Measurements from ENCODE around the gene GLI3. TPM values are rescaled to one million over a fixed set of nuclear protein-coding genes. Genes with fewer than 3 reads are reported as not detected.

Gene GLI3
- total RNA-seq, 1 donor from 2014 or later = 2.3 TPM

DNA sequence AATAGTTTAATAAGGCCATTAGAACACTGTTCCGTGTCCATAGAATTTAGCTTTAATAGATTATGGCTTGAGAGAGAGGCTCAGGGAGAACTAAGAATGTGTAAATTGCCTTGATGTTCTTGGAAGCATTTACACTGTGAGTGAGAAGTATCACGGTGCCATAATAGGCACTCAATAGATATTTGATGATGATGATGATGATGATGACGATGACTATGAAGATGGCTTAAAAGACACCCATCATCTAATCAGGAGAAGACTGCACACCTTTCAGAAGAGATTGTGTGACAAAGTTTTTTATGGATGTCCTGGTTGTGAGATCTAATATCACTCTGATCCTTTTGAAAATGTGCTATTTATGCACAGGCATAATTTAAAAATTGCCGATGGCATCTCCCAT is 264.2 kb downstream of the GLI3 start:
- DNase-seq (ENCODE audit: low read depth, low spot score) = no peak

DNA sequence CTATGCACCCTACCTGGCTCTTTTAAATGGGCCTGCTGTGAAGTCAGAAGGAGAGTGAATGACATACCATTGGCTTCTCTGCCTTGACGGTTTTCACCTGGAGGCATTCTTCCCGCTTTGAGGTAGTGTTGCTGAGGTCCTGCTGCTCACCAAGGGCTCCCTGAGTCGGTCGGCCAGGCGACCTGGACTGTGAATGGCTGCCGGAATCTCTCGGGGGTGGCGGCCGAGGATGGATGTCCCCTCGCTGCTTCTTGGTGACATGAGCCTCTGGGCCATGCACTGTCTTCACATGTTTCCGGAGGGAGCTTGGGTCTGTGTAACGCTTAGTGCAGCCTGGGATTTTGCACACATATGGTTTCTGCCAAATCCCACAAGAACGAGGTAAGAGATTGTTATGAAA is 264.7 kb downstream of the GLI3 start:
- DNase-seq (ENCODE audit: low read depth, low spot score) = no peak

GRCh38 chr7:41971640-41972187 is 265.3 kb downstream of the GLI3 start:
- no peak for DNase-seq (ENCODE audit: low read depth, low spot score)

DNA sequence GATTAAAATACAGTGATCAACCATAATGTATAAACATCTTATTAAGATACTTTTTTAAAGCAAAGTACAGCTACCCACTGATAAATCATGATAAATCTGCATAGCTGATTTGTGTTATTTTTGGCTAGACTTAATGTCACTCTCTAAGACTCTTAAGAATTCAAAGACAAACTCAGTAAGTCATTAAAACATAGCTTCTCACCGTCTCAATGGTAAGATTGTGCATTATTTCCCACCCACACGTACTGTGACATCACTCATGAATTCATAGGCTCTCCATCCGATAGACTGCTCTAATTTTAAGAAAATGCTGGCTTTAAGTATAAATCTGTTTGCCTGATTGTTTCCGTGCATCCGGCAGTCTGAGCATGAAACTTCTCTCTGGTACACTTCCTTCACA is 266.1 kb downstream of the GLI3 start:
- no peak for DNase-seq (ENCODE audit: low read depth, low spot score)

- no peak for DNase-seq (ENCODE audit: low read depth, low spot score)
Measured at GRCh38 chr7:41969561-41970105, 267.4 kb downstream of the GLI3 start.

DNA sequence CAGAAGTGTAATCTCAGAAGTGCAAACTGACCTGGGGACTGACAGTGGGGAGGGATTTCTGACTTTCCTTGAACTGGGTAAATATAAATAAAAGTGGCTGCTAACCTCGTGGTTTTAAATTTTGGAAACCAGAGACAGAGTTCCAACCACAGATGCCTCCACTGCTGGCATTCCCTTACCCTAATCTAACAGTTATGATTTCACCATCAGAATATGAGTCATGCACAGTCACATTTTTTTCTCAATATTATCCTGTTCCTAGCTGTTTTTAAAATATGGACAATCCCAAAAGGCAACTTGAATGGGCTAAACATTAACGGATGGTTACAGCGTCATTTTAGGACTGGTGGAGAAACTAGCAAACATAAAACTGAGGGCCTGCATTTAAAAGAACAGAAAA is 269.9 kb downstream of the GLI3 start:
- no peak for DNase-seq (ENCODE audit: low read depth, low spot score)

DNA sequence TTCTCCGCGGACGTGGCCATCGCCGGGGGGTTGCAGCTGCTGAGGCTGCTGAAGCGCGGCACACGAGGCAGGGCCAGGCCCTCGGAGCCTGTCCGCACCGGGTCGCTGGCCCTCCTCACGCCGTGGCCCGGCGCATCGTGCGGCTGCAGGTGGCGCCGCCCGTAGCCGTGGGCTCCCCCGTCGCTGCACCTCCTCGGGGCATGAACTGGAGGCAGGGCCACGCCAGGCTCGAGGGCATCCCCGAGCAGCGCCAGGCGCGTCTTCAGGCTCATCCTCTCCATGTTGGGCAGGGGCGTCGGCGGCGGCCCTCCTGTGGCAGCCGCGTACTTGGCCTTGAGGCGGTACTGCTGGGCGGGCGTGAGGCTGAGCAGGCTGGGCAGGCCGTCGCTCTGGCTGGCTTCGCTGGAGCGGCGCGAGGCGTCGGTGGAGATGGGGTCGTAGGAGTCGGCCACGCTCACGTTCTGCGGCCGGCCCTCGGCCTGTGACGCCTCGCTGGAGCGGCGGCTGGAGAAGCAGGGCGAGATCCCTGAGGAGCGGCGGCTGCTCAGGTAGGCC is 271.0 kb downstream of the GLI3 start:
- DNase-seq (ENCODE audit: low read depth, low spot score) = no peak

DNA sequence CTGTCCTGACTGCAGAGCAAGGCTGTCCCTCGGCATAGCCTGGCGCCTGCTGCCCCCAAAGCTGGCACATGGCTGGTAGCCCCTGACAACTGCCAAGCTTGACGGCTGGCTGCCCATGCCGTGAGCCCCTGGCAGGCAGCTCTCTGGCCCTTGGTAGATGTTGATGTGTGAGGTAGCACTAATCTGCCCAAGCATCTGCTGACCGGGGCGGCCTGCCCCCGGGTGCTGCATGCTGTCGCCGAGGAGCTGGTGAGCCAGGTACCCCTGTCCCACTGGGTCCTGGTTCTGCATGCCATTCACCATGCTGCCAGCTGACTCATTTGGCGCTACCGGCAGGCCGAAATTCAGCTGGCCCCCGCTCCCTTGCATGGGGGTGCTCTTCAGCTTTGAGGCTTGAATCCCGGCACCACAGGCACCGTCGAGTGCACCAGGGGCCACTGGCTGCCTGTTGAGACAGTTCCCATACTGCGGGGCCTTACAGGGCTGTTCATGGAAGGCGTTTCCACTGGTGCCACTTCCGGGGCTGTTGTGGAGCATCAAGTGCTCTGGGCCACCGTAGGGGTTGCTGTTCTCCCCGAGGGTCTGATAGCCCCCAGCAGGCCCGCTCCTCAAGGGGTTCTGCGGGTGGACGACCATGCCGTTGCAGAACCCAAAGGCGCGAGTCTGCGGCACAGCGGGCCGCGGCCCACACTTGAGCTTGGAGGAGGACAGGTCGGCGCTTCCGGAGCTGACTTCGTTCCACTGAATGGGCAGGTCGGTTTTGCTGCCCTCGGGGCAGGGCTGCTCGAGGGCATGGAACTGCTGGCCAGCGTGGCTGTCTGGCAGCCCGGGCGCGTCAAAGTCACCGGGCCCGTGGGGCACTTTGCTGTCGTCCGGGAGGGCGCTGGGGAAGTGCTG is 271.9 kb downstream of the GLI3 start:
- no peak for DNase-seq (ENCODE audit: low read depth, low spot score)

DNA sequence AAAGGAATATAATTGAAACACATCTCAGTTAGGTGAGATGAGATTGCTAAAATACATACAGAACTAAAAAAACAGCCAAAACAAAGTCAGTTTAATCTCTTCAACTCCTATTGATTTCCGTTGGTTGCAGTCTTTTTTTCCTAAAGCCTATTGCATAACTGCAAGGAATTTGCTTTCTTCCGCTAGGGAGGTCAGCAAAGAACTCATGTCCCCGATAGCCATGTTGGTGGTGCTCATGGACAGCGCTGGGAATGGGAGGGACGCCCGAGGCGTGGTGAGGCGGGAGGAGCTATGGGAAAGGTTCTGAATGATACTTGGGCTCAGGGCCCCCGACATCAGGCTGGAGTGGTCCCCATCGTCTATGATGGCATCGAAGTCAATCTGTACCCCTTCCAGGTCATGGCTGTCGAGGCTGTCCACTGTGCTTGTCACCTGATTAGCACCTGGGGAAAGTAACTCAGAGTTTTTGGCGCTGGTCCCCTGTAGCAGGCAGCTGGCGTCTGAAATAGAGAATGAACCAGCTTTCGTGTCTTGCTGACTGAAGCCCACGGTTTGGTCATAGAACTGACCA is 272.7 kb downstream of the GLI3 start:
- DNase-seq (ENCODE audit: low read depth, low spot score) = no peak

- no peak for DNase-seq (ENCODE audit: low read depth, low spot score)
Measured at GRCh38 chr7:41956705-41957104, 280.3 kb downstream of the GLI3 start.

DNA sequence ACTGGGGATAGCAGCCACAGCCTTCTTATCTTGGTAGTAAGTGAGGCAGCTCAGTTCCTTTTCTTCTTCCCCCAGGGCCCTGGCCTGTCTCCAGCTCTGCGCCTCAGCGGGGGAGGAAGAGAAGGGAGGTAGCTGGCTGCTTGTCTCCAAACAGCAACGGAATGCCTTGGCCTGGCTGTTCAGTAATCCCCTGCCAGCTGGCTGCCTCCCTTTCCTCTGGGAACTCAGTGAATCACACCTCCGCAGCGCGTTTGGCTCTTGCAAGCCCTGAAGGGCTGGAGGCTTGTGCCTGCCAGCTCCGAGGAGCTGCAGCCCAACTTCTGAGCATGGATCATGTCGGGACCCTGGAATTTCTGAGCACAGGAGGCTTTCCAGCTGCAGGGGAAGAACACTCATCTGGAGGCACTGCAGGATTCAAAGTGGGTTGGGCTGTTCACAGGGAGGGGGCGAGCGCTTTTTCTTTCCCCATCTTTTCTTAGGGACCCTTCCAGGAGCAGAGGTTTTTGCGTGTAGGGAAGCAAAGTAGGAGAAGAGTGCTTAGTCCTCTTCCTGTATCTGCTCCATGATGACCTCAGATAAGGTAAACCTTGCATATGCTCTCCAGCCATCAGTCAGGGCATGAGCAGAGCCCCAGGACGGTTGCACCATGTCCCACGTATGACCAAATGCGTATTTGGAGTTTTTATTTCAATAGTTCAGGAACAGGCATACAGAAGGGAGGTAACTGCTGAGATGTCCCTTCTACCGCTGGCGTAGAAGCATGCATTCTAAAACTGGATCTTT is 280.9 kb downstream of the GLI3 start:
- peak; percentile 96 for DNase-seq (ENCODE audit: low read depth, low spot score)

GRCh38 chr7:41955451-41955850 is 281.6 kb downstream of the GLI3 start:
- DNase-seq (ENCODE audit: low read depth, low spot score) = no peak

- no peak for DNase-seq (ENCODE audit: low read depth, low spot score)
Measured at GRCh38 chr7:41954976-41955375, 282.0 kb downstream of the GLI3 start.

GRCh38 chr7:41948503-41948902 is 288.5 kb downstream of the GLI3 start:
- no peak for DNase-seq (ENCODE audit: low read depth, low spot score)

DNA sequence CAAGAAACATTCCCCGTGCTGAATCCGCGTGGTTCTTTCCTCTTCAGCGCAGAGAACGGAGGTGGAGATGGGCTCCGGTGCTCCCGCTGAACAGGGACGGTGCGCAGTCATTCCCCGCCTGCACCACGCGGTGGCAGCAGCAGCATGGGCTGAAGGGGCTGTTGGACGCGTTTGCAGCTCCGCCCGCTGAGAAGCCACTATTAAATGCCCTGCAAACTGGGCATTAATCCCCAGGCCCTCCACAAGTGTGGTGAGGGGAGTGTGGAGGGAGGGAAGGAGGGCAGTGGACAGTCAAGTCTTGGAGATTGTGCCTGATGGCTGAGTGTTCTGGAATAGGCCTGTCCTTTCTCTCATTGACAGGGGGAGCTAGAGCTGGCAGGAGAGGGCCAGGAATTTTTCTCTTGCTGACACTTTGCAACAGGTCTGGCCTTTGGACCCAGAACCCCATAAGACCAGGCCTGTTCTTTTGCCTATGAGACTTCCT is 293.9 kb downstream of the GLI3 start:
- DNase-seq (ENCODE audit: low read depth, low spot score) = peak; percentile 10

DNA sequence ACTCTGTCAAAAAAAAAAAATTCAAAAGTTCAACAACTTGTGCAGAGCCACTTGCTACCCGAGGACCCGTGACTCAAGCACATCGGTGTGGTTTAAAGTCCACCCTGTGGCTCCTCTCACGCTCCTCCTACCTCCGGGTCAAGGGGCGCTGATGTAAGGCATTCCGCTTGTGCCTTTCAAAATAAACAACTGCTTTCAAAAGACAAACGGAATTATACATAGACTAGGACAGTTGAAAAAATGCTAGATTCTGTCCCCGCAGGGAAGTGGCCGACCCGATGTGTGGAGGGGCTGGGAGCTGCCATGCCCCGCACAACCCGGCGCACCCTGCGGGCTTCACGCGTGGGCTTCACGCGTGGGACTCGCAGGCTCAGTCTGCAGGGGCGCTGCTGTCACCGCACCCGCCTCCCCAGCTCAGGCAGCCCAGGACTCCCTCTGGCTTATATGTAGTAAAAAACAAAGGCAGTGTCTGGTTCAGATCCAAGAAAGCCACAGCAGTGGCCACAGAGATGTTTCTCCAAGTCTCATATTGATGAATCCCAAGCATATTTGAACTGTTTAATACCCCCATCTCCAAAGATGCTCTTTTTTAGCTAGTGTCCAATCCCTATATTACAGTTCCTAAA is 294.4 kb downstream of the GLI3 start:
- DNase-seq (ENCODE audit: low read depth, low spot score) = no peak

DNA sequence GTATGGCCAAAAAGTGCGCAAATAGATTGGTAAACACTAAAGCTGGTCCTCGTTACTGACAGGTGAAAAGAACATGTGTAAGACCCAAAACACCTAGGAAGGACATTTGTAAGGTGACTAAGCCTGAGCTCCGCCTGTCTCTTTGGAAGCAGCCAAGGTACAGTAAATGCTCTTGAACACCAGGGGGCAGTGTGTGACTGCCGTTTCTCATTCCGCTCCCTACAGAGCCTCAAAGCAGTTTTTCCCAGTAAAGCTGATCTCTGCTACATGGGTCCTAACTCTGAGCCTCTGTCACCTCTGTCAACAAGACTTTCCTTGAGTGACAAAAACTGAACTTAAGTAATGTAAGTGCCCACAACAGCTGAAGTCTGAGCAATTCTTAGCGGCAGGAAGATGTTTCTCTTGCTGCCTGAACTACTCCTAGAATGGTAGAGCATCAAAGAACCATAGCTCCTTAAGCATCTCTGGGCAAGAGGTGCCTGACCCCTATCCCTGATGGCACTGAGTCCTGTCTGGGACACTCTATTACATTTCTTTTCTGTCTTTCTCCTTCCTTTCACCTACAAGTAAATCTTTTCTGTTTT is 296.2 kb downstream of the GLI3 start:
- peak; percentile 29 for DNase-seq (ENCODE audit: low read depth, low spot score)

DNA sequence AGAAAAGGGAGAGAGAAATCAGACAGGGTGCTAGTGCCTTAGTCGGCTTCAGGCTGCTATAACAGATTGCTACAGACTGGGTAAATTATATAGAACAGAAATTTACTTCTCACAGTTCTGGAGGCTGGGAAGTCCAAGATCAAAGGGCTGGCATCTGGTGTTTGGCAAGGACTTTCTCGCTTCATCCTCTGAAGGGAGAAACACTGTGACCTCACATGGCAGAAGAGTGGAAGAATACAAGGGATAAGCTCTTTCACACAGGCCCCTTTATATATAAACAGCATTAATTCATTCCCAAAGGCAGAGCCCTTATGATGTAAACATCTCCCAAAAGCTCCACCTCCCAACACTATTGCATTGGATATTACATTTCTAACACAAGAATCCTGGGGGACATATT is 298.6 kb downstream of the GLI3 start:
- no peak for DNase-seq (ENCODE audit: low read depth, low spot score)

DNA sequence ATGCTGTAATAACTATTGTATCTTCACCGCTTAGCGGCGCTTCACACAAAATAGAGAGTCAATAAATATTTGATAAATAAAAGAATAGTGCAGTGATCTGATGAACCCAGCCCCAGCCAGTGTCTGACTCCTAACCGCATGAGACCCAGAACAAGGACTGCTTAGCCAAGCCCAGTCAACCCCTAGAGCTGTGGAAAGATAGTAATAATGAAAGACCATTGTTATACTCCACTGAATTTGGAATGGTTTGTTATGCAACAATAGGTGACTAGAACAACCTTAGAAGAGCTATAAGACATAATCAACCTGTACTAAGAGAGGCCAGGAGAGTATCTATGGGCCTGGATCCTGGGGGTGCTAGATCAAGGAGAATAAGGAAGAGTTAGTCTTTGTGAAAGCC is 303.6 kb downstream of the GLI3 start:
- no peak for DNase-seq (ENCODE audit: low read depth, low spot score)

DNA sequence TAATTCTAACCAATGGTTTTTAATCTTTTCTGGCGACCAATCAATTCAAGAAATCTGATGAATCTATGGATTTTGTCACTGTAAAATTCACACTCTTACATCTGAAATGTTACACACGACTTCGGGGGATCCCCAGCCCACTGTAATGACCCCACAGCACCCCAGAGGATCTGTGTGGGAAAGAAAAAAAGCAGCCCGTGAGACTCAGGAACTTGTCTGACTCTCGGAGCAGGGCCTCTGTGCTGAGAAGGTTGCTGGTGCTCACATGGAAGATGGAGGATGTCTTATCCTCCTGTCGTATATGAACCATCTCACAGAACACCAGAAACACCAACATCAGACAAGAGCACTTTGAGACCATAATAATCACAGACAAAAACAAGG is 305.8 kb downstream of the GLI3 start:
- no peak for DNase-seq (ENCODE audit: low read depth, low spot score)
